GM12891 (cell line): ENCODE measurements around the gene FCHO1.

ENCODE experiments used
- POLR2A ChIP-seq: IDR thresholded peaks from 2 replicates; pipeline ENCODE4 v1.6.1; 2011; ENCODE audit warnings: low read depth, low read length, control low read depth
- POLR2AphosphoS5 ChIP-seq: IDR thresholded peaks from 2 replicates; pipeline ENCODE4 v1.6.1; 2011; ENCODE audit warnings: low read depth, low read length, control low read depth

DNA sequence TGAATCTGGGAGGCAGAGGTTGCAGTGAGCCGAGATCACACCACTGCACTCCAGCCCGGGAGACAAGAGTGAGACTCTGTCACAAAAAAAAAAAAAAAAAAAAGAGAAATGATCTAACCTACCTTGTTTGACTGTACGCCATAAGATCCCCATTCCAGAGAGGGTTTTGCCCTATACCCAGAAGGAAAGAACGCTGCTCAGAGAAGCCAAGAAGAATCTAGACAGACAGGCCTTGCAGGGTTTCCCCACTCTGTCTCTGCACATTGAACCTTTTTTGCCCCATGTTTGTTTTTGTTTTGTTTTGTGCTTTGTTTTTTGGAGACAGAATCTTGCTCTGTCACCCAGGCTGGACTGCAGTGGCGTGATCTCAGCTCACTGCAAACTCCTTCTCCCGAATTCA, 39.4 kb upstream of the FCHO1 start:
- TF ChIP-seq POLR2A = no peak
- no peak for TF ChIP-seq POLR2AphosphoS5
